Endodermal cell (in vitro differentiated cells): Measurements from ENCODE around the gene MPRIP. TPM values are rescaled to one million over a fixed set of nuclear protein-coding genes. Genes with fewer than 3 reads are reported as not detected.

Experiments used
- DNase-seq: peaks from one replicate; pipeline ENCODE4 v3.0.0-alpha.2; 2017
- H3K27ac ChIP-seq: 2 replicates; pipeline ENCODE4 v1.5.1; 2013; ENCODE audit warnings: mild to moderate bottlenecking, low read depth, low read length, moderate library complexity
- H3K27me3 ChIP-seq: 2 replicates; pipeline ENCODE4 v1.6.1; 2013; ENCODE audit warnings: mild to moderate bottlenecking, low read length, moderate library complexity; ENCODE audit not compliant: insufficient read depth, control insufficient read depth, poor library complexity, severe bottlenecking
- H3K36me3 ChIP-seq: 2 replicates; pipeline ENCODE4 v1.7.0; 2013; ENCODE audit warnings: mild to moderate bottlenecking, low read length, moderate library complexity; ENCODE audit not compliant: control insufficient read depth, insufficient read depth
- H3K4me1 ChIP-seq: one replicate; pipeline ENCODE4 v1.7.0; 2013; ENCODE audit warnings: low read length; ENCODE audit not compliant: control insufficient read depth, insufficient read depth
- H3K4me3 ChIP-seq: 2 replicates; pipeline ENCODE4 v1.5.1; 2013; ENCODE audit warnings: mild to moderate bottlenecking, low read length, moderate library complexity
- H3K9ac ChIP-seq: 2 replicates; pipeline ENCODE4 v1.6.1; 2013; ENCODE audit warnings: mild to moderate bottlenecking, low read length, moderate library complexity; ENCODE audit not compliant: poor library complexity, severe bottlenecking; ENCODE audit errors: extremely low read depth
- H3K9me3 ChIP-seq: 2 replicates; pipeline ENCODE4 v1.6.1; 2013; ENCODE audit warnings: mild to moderate bottlenecking, low read length, moderate library complexity; ENCODE audit not compliant: control insufficient read depth
- H3K27ac Mint-ChIP-seq: 2 replicates; pipeline ENCODE4 v1.8.0; 2020; ENCODE audit warnings: mixed read lengths
- H3K27me3 Mint-ChIP-seq: 2 replicates; pipeline ENCODE4 v1.8.0; 2021; ENCODE audit warnings: mild to moderate bottlenecking, mixed read lengths; ENCODE audit not compliant: insufficient read depth
- H3K36me3 Mint-ChIP-seq: 2 replicates; pipeline ENCODE4 v1.8.0; 2020; ENCODE audit warnings: low read depth, mixed read lengths
- H3K4me1 Mint-ChIP-seq: 2 replicates; pipeline ENCODE4 v1.8.0; 2020; ENCODE audit warnings: mixed read lengths
- H3K4me3 Mint-ChIP-seq: 2 replicates; pipeline ENCODE4 v1.8.0; 2020; ENCODE audit warnings: mild to moderate bottlenecking, moderate library complexity, mixed read lengths
- H3K9me3 Mint-ChIP-seq: 2 replicates; pipeline ENCODE4 v1.8.0; 2020; ENCODE audit warnings: mild to moderate bottlenecking, mixed read lengths
- WGBS, 2 experiments: methylation state at CpG; one replicate each; pipeline versions ENCODE4 v1.1.5 to v1.1.7; 2013; ENCODE audit warnings: missing lambda C conversion rate in 2 of 2, mixed read lengths in 1 of 2; ENCODE audit not compliant: insufficient coverage in 1 of 2, insufficient read length in 1 of 2; 5-methylcytosine and 5-hydroxymethylcytosine counted together
- total RNA-seq, 2 donors: library from RNA; stranded (reverse); fragmentation: NEBNext Ultra II Directional in 1 of 2; extraction: Animal tissue kit (Norgen Biotek cat#: 25700) in 1 of 2; gene quantifications; 2 replicates in 1 of 2; 3 replicates in 1 of 2; pipeline ENCODE4 v1.2.1, GENCODE V29; 2021
- TF ChIP-seq, protein P1 (sequence below): fragments of 200-600 bp; sonication (generic); conservative IDR thresholded peaks from 2 replicates; pipeline ENCODE4 v1.5.0; 2021; ENCODE audit warnings: antibody characterized with exemption, mild to moderate bottlenecking

Gene MPRIP
- total RNA-seq, 2 donors from 2014 or later: 154 to 155 TPM

DNA sequence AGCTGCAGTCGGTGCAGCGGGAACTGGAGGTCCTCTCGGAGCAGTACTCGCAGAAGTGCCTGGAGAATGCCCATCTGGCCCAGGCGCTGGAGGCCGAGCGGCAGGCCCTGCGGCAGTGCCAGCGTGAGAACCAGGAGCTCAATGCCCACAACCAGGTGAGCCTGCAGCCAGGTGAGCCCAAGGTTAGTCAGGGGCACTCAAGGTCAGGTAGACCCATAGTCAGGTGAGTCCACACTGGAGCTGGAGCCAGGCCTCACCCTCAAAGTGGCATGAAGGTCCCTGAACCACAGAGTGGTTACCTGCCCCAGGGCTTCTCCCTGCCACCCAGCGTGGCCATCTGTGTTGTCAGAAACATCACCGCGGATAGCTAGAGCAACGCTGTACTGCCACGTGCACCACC is 131.7 kb downstream of the MPRIP start:
- TF ChIP-seq, protein P1, sequence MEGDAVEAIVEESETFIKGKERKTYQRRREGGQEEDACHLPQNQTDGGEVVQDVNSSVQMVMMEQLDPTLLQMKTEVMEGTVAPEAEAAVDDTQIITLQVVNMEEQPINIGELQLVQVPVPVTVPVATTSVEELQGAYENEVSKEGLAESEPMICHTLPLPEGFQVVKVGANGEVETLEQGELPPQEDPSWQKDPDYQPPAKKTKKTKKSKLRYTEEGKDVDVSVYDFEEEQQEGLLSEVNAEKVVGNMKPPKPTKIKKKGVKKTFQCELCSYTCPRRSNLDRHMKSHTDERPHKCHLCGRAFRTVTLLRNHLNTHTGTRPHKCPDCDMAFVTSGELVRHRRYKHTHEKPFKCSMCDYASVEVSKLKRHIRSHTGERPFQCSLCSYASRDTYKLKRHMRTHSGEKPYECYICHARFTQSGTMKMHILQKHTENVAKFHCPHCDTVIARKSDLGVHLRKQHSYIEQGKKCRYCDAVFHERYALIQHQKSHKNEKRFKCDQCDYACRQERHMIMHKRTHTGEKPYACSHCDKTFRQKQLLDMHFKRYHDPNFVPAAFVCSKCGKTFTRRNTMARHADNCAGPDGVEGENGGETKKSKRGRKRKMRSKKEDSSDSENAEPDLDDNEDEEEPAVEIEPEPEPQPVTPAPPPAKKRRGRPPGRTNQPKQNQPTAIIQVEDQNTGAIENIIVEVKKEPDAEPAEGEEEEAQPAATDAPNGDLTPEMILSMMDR: no peak
- WGBS, 2 experiments: 97 to 100% methylated on average over 14 of the region's 14 CpGs
- no peaks in the 10 kb centered on the region for H3K9me3 Mint-ChIP-seq
- H3K9ac ChIP-seq: no peak overlapping the region
- DNase-seq: no peak
- H3K27ac ChIP-seq: no peak overlapping the region
- peaks cover 11% of the 10 kb centered on the region for H3K4me1 ChIP-seq
- H3K36me3 ChIP-seq: peaks cover 50% of the 10 kb centered on the region
- peaks cover 47% of the 10 kb centered on the region for H3K36me3 Mint-ChIP-seq
- H3K27me3 ChIP-seq: no peaks in the 10 kb centered on the region
- peaks cover 5% of the 10 kb centered on the region for H3K4me1 Mint-ChIP-seq
- H3K27me3 Mint-ChIP-seq: no peaks in the 10 kb centered on the region
- no peak overlapping the region for H3K4me3 ChIP-seq
- H3K4me3 Mint-ChIP-seq: no peak overlapping the region
- no peak overlapping the region for H3K27ac Mint-ChIP-seq
- H3K9me3 ChIP-seq: no peaks in the 10 kb centered on the region

DNA sequence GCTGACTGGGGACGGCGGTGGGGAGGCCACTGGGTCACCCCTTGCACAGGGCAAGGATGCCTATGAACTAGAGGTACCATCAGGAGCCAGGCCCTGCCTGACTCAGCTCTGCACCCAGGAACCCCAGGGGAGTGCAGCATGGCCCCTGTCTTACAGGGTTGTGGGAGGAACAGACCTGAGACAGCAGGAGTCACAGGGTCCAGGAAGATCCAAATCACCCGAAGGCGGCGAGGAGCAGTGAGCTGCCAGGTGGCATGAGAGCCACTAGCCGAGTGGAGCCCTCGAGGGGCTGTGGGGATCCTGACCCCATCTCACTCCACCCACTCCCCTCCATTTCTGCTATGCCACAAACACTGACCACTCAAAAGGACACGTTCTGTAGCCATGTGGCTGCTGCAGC is 133.1 kb downstream of the MPRIP start:
- Mint-ChIP-seq H3K9me3 (no peaks in the 10 kb centered on the region), H3K4me1 (peaks cover 5% of the 10 kb centered on the region), H3K4me3 (no peak overlapping the region), H3K36me3 (peaks cover 56% of the 10 kb centered on the region), H3K27me3 (no peaks in the 10 kb centered on the region), H3K27ac (no peak overlapping the region)
- no peak overlapping the region for H3K9ac ChIP-seq
- H3K27me3 ChIP-seq: no peaks in the 10 kb centered on the region
- TF ChIP-seq, protein P1: no peak
- H3K27ac ChIP-seq: no peak overlapping the region
- H3K4me3 ChIP-seq: no peak overlapping the region
- WGBS, 2 experiments: 94 to 100% methylated on average over 5 to 8 of the region's 8 CpGs
- H3K36me3 ChIP-seq: peaks cover 62% of the 10 kb centered on the region
- H3K4me1 ChIP-seq: peaks cover 9% of the 10 kb centered on the region
- no peaks in the 10 kb centered on the region for H3K9me3 ChIP-seq
- DNase-seq: no peak

DNA sequence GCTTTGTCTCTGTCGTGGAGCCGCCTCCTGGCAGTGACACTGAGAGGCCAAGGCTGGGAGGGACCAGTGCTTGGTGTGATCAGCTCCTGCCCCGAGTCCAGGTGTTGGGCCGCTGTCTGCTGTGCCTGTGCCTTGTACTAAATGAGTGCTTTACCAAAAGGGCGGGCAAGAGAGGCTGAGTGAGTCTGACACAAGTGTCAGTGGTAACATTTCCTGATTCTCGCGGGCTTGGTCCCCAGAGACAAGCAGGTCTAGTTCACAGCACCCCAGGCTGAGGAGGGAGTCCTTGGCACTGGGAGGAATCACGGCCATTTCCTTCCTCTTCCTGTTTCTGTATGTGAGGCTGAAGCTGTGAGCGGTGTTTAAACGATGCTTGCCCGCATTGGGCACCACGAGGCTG is 133.7 kb downstream of the MPRIP start:
- H3K4me1 ChIP-seq: peaks cover 3% of the 10 kb centered on the region
- Mint-ChIP-seq H3K4me1 (peaks cover 5% of the 10 kb centered on the region), H3K27ac (no peak overlapping the region), H3K27me3 (no peaks in the 10 kb centered on the region), H3K4me3 (no peak overlapping the region), H3K9me3 (no peaks in the 10 kb centered on the region), H3K36me3 (peaks cover 61% of the 10 kb centered on the region)
- no peak for DNase-seq
- TF ChIP-seq, protein P1: no peak
- WGBS, 2 experiments: 94 to 95% methylated on average over 11 to 12 of the region's 12 CpGs
- no peaks in the 10 kb centered on the region for H3K27me3 ChIP-seq
- no peaks in the 10 kb centered on the region for H3K9me3 ChIP-seq
- H3K36me3 ChIP-seq: peaks cover 66% of the 10 kb centered on the region
- no peak overlapping the region for H3K27ac ChIP-seq
- no peak overlapping the region for H3K9ac ChIP-seq
- no peak overlapping the region for H3K4me3 ChIP-seq
